SK-N-MC (cell line): Measurements from ENCODE around the gene AATF.

Experiments
- EZH2 ChIP-seq: fragments of 200-600 bp; sonication (generic); IDR thresholded peaks from one replicate; pipeline ENCODE4 v1.6.1; 2017; ENCODE audit warnings: antibody characterized with exemption
- FOXP2 ChIP-seq: optimal IDR thresholded peaks from 2 replicates; pipeline ENCODE3; 2011; ENCODE audit warnings: mild to moderate bottlenecking, moderate library complexity; ENCODE audit not compliant: insufficient read depth; ENCODE audit errors: extremely low read length, control extremely low read depth
- POLR2AphosphoS5 ChIP-seq: IDR thresholded peaks from 2 replicates; pipeline ENCODE4 v1.6.1; 2012; ENCODE audit warnings: mild to moderate bottlenecking, low read depth, low read length, borderline replicate concordance

- TF ChIP-seq POLR2AphosphoS5, result no peak
- no peak for TF ChIP-seq EZH2
- TF ChIP-seq FOXP2, result no peak
Measured at GRCh38 chr17:36929851-36930582, 18.7 kb upstream of the AATF start.
